ENCODE data around the gene COX19.
"Not testable (repeated sequence)": the region's sequence is repeated elsewhere in the genome, so short reads cannot be mapped to it uniquely, and the experiment has no call there.

The COX19 gene

DNA sequence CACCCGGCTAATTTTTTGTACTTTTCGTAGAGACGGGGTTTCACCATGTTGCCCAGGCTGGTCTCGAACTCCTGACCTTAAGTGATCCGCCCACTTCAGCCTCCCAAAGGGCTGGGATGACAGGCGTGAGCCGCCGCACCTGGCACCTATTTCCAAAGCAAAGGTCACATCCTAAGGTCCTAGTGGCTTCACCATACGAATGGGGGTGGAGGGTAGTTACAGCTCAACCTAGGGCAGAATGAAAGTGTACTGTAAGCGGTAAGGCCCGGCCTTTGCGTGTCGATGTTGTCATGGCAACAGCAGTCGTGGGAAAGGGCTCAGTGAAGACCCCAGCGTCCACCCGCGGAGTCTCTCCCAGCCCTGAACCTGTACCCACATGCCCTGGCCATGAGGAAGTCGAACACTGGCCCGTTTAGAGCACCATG, 1.6 kb upstream of the COX19 start:
- no peak for DNase-seq

DNA sequence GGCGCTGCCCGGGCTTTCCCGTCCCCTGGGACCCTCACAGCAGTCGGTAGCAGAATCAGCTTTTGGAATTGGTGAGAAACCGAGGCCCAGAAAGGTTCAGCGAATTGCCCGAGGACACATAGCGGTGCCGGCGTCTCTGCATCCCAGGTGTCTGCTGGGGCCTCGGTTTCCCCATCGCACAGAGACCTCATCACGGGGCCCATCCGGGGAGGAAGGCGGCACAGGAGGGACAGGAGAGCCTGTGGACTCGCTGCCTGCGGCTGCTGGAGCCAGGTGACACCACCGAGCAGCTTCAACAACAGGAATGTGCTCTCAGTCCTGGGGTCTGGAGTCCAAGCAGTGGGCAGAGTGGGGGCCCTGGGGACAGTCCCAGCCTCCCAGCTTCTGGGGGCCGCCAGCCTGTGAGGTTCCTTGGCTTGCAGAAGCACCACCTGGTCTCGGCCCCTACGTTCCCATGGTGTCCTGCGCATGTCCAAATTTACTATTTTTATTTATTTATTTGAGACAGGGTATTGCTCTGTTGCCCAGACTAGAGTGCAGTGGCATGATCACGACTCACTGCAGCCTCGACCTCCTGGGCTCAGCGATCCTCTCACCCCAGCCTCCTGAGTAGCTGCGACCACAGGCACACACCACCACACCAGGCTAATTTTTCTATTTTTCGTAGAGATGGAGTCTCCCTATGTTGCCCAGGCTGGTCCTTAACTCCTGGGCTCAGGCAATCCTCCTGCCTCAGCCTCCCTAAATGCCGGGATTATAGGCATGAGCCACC, 539 bp upstream of the COX19 start:
- no peak for DNase-seq

DNA sequence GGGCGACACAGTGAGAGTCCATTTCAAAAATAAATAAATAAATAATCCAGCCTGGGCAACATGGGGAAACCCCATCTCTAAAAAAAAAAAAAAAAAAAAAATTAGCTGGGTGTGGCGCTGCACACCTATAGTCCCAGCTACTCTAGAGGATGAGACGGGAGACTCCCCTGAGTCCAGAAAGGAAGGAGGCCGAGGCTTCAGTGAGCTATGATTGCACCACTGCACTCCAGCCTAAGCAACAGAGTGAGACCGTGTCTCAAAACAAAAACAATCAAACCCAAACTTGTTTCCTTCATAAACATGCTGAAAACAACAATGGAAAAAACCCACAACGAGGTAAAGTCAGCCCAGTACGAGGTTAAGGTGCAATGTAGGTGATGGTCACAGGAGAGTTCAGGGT, 1.2 kb downstream of the COX19 start:
- no peak for DNase-seq

DNA sequence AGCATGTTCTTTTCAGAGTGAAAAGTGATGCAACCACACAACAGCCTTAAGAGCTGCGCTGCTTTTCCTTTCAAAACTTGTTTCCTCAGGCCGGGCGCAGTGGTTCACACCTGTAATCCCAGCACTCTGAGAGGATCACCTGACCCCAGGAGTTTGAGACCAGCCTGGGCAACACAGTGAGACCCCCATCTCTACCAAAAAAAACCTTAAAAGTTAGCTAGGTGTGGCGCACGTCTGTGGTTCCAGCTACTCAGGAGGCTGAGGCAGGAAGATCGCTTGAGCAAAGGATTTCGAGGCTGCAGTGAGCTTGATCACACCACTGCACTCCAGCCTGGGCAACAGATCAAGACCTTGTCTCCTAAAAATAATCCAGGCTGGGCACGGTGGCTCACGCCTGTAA, 2.0 kb downstream of the COX19 start:
- no peak for DNase-seq

DNA sequence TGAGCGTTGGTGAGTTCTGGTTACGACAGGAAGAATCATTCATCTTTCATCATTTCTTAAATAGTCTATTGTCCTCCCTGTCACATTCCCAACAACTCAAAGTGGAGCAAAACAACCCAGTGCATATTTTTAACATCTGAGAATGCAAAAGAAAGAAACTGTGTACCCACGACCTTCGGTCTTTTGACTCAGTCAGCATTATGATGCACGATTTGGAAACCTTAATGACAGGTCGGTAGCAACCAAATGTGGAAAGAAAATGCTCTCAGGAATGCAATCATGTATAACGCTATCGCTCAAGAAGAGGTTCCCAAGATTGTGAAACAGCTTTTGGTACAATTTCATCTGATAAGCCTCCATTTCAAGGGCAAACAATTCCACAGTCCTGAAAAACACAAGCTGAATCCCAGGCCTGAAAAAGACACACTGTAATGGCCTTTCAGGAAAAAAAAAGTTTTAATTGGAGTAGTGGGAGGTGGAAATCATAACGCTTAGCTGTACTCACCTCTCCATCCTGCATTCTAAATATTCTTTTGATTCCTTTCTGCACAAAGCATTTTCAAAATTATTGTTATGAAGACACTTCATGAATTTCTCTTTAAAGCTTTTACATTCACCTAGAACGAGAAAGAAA, 2.6 kb downstream of the COX19 start:
- no peak for DNase-seq

DNA sequence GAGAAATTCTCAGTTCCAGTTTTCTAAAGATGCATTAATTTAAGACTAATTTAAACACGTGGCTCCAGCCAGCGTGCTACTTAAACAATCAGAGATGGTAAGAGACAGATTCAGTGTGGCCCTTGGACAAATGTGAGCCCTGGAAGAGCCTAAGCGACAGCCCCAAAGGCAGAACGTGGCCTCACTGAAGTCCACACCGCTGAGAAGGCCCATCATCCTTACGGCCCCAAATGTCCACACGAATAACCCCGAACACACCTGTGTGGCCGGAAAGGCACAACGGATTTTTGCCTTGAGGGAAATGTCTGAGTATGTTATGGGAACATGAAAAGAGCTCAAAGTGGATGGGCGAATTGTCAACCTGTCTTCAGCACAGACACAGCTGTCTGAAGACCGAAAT, 3.2 kb downstream of the COX19 start:
- DNase-seq: no peak

DNA sequence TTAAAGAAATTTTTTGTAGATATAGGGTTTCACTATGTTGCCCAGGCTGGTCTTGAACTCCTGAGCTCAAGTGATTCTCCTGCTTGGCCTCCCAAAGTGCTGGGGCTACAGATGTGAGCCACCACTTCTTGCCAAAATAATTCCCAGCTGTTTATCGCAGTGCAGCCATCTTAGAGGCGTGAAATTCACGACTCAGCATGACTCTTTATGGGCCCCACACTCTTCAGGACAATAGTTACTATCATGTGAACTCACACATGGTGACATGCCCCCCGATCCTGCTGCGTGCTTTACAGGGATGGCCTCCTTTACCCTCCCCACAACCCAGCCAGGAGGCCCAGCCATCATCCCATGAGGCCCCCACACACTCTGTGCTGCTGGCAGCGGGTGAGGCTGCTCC, 4.6 kb downstream of the COX19 start:
- no peak for DNase-seq

DNA sequence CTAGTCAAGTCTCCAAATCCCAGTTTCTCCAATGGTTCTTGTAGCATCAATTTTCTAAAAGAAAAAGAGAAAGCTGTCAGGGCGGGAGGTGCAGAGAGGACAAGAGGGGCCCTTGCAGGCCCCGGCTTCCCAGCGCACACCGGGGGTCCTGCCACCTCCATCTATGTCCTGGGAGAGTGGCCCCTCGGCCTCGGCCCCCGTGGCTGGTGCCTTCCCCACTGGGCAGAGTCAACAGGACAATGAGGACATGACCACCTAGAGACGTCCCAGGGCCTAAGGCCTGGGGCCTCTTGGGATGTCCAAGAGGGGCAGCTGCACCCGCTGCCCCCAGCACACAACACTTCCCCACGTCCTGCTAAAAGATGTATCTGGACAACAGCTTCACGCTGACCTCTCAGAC, 5.9 kb downstream of the COX19 start:
- DNase-seq: no peak

DNA sequence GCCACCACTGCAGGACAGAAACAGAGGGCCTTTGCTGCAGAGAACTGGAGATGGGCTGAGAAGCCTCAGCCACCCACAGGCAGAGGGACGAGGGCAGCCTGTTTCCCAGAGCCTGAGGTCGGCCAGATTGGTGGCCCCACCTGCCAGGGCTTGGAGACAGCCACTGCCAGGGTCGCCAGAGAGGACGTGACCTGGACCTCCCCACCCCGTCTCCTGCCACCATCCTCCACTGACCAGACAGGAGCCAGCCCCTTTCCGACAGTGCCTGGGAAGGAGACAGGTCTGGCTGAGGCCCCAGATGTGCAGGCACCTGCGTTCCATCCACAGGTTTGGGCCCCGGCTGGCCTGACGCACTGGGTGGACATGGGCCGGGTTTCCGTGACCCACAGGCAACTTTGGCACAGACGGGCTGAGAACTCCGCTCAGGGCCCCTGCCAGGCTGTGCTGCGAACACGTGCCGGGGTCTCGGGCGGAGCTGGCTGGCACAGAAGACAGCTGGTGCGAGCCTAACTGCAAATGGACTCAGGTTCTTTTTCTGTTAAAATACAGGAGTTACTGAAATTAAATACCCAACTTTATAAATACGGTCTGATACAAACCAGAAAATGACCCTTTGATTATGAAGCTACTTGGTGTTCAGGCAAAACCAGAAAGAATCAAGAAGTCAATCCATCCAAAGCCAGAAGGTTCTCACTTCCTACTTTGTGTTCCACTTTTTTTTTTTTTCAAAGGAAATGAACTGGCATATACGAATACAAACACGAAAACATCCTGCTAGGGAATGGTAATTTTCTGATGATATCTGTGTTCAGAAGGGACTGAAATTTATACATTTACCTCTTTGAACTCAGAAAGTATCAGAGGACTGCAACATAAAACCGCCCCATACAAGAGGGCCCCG, 6.9 kb downstream of the COX19 start:
- DNase-seq: no peak

DNA sequence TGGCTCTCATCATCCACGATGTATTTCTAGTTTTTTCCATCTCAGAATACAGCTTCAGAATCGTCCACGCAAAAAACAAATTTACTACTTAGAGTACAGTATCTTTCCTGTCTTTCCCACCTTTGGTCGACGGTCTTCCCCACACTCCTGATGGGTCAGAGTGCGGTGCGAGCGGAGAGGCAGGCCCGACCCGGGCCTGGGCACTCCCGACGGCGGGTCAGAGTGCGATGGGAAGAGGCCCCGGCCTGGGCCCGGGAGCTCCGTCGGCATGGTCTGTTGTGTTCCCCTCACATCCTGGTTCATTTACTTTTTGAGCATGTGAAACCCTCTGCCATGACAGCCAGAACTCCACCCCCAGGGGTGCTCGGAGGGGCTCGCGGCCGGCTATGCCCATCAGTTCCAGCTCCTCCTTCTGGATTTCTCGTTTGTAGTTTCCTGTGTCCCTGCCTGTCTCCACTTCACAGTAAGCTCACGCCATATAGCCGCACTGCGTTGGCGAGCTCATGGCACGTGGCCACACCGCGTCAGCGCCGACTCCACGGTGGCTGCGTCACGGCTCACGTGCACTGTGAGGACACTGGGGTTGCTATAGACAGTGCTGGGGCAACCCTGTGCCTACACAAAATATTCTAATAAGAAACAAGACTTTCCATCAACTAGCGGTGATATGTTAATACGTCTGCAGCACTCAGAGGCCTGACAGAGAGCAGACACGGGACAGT, 7.8 kb downstream of the COX19 start:
- no peak for DNase-seq

DNA sequence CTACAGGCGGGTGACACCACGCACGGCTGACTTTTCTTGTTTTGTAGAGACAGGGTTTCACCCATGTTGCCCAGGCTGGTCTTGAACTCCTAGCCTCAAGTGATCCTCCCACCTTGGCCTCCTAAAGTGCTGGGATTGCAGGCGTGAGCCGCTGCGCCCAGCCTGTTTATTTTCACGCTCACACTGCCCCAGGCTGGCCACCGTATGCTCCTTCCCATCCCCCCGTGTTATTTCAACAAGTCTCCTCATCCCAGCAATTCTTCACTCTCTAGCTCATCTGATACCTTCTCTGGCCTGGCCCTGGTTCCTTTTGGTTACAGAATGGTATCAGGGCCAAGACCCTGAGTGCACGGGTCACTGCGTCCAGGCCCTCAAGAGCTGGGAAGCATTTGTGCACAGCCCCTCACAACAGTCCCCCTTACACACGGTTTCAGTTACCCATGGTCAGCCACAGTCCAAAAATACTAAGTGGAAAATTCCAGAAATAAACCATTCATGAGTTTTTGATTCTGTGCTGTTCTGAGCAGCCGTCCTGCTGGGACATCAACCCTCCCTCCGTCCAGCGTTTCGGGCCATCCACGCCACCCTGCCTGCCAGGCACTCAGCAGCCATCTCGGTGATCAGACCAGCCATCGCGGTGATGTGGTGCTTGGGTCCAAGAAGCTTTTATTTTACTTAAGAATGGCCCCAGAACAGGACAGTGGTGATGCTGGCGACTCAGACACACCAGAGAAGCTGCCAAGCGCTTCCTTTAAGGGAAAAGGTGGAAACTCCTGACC, 8.9 kb downstream of the COX19 start:
- no peak for DNase-seq

DNA sequence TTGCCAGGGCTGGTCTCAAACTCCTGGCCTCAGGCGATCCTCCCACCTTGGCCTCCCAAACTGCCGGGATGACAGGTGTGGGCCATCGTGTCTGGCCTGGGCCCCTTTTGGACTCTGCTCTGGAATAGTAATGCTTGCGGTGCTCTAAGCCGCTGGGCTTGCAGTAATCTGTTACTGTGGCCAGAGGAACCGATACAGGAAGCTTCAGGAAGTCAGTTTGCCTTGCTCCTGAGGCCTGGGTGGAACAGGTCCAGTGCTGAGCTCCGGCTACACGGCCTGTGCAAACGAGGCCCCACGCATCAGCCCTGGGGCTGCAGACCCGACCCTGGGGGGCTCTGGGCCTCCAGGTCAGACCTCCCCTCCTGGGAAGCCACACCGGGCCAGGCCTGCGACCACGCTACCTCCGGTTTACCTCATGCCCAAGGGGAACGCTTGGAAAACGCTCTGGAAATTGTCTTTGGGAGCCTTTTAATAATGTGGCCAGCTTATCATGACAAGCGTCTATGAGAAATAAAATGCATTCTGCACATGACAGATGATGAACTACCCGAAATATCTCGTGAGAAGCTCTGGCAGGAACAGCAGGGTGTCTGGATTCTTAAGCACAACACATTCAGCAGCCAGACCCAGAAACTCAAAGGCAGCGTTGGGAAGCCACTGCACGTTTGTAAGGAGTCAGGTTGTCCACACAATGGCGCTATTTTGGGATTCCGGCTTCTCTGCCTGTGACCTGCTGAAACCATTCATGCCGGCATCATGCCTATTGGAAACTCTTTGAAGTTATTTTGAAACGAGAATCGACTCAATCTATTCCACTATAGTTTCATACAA, 10.7 kb downstream of the COX19 start:
- DNase-seq: no peak

DNA sequence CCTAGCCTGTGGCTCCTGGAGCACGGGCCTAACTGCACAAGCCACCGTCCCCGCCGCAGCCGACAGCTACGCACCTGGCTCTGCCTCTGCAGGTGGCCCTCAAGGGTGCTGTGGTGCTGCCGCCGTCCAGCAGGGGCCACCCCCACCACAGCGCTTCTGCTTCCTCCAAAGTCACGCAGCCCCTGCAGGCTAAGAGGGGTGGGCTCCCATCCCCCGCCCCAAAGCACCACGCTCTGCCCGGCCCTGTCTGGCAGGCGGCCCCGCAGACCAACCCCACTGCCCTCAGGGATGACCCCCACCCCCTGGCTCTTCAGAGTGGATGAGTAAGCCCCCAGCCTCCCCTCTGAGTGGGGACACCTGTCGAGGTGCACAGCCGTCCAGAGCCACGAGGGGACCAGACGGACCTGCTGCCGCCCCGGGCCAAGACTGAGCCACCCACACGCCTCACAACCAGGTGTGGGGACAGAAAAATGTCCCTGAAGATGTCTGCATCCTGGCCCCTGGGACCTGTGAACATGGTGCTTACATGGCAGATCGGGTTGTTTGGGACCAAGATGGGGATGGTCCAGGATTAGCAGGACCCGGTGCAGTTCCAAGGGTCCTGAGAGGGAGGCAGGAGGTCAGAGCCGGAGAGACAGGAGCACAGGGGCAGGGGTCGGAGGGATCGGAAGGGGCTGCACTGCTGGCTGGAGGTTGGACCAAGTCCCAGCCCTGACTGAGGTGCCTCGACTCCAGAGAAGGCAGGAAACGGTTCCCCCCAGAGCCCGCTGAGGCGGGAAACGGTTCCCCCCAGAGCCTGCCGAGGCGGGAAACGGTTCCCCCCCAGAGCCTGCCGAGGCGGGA, 11.9 kb downstream of the COX19 start:
- no peak for DNase-seq

DNA sequence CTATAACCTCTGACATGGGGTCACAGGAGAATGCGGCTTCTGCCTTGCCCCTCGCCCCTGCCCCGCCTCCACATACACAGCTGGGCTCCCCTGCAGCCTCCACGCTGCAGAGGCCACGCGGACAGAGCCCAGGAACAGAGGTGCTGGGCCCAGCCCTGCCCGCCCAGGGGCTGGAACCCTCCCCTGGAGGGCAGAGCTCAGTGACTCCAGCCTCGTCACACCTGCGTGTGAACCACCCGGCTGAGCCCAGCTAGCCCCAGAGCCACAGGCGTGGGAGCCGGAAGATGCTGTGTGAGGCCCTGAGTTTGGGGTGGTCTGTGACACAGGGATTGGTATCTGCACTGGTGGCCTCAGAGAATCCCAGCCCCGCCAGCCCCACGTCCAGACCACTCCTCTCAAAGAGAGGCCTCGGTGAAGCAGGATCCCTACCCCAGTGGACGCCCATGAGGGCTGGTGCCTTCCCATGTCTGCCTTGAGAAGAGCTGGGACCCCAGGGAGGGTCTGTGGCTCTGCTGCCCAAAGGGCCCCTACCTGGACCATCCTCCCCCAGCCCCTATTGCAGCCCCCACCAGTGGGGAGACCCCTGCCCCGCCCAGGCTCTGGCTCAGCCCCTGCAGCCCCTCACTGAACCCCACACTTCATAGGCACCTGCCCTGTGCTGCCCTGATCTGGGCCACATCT, 12.8 kb downstream of the COX19 start:
- DNase-seq: no peak

DNA sequence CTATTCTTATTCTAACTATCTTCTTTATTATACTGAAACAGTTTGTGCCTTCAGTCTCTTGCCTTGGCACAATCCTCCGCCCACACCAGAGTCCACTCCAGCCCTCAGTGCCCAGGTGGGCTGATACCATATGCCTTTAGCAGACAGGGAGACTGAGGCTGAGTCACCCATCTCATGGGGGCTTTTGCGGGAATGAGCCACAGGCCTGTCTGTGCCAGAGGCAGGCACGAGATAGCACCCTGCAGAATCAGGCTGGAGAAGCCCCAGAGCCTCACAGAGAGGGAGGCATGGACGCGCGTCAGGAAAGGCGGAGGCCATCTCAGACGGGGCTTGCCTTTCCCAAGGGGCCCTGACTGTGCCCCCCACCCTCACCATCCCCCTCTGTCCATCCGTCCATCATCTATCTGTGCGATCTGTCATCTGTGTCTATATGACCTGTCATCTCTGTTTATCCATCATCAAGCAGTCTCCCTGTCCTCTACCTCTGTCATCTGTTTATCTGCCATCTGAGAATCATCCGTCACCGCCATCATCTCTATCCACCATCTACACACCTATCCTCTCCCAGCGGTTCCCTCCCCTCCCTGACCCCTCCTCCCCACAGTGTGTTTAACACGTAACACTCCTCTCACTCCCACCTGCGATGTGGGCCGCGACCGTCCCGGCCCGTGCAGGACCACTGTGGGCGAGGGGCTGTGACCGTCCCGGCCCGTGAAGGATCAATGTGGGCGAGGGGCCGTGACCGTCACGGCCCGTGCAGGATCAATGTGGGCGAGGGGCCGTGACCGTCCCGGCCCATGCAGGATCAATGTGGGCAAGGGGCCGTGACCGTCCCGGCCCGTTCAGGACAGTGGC, 13.6 kb downstream of the COX19 start:
- DNase-seq: no peak

DNA sequence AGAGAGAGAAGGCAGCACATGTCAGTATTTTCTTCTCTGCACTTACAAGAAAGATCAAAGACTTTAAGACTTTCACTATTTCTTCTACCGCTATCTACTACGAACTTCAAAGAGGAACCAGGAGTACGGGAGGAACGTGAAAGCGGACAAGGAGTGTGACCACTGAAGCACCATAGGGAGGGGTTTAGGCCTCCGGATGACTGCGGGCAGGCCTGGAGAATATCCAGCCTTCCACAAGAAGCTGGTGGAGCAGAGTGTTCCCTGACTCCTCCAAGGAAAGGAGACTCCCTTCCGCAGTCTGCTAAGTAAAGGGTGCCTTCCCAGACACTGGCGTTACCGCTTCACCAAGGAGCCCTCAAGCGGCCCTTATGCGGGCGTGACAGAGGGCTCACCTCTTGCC, 14.4 kb downstream of the COX19 start:
- DNase-seq: not testable (repeated sequence)

DNA sequence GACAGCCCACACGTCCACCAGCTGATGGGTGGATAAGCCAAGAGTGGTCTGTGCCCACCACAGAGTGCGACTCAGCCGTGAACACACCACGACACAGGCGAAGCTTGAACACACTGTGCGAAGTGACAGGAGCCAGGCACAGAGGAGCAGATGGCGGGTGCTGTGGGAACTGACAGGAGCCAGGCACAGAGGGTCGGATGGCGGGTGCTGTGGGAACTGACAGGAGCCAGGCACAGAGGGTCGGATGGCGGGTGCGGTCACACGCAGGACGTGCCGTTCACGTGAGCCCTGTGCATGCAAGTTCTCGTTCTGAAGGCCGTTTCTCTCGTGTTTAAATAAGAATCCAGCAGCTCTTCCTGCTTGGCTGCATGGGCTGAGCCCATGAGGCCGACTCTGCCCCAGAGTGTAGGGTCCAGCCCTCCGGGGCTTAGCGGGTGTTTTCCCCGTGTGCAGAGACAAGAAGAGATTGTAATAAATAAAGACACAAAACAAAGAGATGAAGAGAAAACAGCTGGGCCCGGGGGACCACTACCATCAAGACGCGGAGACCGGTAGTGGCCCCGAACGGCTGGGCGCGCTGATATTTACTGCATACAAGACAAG, 15.0 kb downstream of the COX19 start:
- DNase-seq: no peak

DNA sequence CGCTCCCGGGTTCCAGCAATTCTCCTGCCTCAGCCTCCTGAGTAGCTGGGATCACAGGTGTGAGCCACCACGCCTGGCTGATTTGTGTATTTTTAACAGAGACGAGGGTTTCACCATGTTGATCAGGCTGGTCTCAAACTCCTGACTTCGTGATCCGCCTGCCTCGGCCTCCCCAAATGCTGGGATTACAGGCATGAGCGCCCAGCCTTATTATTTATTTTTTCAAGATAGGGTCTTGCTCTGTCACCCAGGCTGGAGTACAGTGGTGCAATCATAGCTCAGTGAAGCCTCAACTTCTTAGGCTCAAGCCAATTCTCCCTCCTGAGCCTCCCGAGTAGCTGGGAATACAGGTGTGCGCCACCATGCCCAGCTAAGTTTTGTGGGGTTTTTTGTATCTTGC, 15.6 kb downstream of the COX19 start:
- not testable (repeated sequence) for DNase-seq

All from NCI-H187 (cell line).